ENCODE measurements around the gene CNKSR1.

GRCh38 chr1:26189331-26189730 lies 12.0 kb downstream of the CNKSR1 start:
- TF ChIP-seq, protein P1, sequence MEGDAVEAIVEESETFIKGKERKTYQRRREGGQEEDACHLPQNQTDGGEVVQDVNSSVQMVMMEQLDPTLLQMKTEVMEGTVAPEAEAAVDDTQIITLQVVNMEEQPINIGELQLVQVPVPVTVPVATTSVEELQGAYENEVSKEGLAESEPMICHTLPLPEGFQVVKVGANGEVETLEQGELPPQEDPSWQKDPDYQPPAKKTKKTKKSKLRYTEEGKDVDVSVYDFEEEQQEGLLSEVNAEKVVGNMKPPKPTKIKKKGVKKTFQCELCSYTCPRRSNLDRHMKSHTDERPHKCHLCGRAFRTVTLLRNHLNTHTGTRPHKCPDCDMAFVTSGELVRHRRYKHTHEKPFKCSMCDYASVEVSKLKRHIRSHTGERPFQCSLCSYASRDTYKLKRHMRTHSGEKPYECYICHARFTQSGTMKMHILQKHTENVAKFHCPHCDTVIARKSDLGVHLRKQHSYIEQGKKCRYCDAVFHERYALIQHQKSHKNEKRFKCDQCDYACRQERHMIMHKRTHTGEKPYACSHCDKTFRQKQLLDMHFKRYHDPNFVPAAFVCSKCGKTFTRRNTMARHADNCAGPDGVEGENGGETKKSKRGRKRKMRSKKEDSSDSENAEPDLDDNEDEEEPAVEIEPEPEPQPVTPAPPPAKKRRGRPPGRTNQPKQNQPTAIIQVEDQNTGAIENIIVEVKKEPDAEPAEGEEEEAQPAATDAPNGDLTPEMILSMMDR (IDR thresholded peaks at IDR 0.05) = no peak
- no peak for TF ChIP-seq POLR2A (IDR thresholded peaks at IDR 0.05)
